Progenitor cell of endocrine pancreas (in vitro differentiated cells): Measurements from ENCODE around the gene FMN1. TPM values are rescaled to one million over a fixed set of nuclear protein-coding genes. Genes with fewer than 3 reads are reported as not detected.

Source experiments
- DNase-seq: peaks from one replicate; pipeline ENCODE4 v3.0.0; 2021; ENCODE audit warnings: low spot score; ENCODE audit not compliant: unreplicated experiment
- H3K27ac Mint-ChIP-seq: 2 replicates; pipeline ENCODE4 v1.8.0; 2021; ENCODE audit warnings: mild to moderate bottlenecking, moderate library complexity, mixed read lengths
- H3K27me3 Mint-ChIP-seq: 2 replicates; pipeline ENCODE4 v1.8.0; 2021; ENCODE audit warnings: mixed read lengths
- H3K36me3 Mint-ChIP-seq: 2 replicates; pipeline ENCODE4 v1.8.0; 2022; ENCODE audit warnings: mixed read lengths; ENCODE audit not compliant: insufficient read depth
- H3K4me1 Mint-ChIP-seq: 2 replicates; pipeline ENCODE4 v1.8.0; 2021; ENCODE audit warnings: low read depth, mixed read lengths
- H3K4me3 Mint-ChIP-seq: 2 replicates; pipeline ENCODE4 v1.8.0; 2021; ENCODE audit warnings: low read depth, mild to moderate bottlenecking, moderate library complexity, mixed read lengths
- H3K9me3 Mint-ChIP-seq: 2 replicates; pipeline ENCODE4 v1.8.0; 2021; ENCODE audit warnings: low read depth, mixed read lengths
- total RNA-seq: library from RNA; stranded (reverse); gene quantifications from 2 replicates; pipeline ENCODE4 v1.2.1, GENCODE V29; 2021
- TF ChIP-seq, protein P1 (sequence below): fragments of 200-600 bp; sonication (generic); IDR thresholded peaks from one replicate; pipeline ENCODE4 v1.5.0; 2021; ENCODE audit warnings: antibody characterized with exemption, mild to moderate bottlenecking; ENCODE audit not compliant: unreplicated experiment

Gene FMN1
- total RNA-seq, 1 donor from 2014 or later = 0.41 TPM

DNA sequence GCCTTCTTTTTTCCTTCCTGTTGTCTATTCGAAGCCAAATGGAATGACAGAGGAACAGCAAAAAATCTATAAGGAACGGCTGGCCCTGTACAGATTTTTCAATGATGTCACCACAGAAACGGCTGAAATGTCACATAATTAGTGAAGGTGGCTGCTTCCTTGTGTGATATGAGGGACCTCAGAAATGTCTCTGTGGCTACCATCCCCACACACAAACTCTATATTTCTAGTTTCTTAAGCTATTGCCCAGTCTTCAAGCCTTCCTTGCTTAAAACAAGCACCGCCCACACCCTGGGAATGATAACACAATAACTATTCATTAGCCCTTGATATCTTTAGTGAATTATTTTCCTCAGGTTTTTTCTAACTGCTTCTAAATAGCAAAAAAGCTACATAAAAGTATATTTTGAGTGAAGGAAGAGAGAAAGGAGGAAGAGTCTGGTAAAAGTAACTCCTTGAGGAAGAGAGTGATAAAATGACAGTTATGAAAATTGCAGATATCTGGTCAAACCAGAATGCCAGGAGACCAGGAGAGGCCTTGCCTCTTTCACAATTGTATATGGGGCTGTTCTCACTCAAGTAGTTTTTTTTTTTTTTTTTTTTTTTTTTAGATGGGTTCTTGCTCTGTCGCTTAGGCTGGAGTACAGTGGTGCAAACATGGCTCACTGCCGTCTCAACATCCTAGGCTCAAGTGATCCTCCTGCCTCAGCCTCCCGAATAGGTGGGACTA lies 38.7 kb downstream of the FMN1 start:
- H3K9me3 Mint-ChIP-seq = no peaks in the 10 kb centered on the region
- H3K4me3 Mint-ChIP-seq = no peak overlapping the region
- no peak for DNase-seq
- TF ChIP-seq, protein P1, sequence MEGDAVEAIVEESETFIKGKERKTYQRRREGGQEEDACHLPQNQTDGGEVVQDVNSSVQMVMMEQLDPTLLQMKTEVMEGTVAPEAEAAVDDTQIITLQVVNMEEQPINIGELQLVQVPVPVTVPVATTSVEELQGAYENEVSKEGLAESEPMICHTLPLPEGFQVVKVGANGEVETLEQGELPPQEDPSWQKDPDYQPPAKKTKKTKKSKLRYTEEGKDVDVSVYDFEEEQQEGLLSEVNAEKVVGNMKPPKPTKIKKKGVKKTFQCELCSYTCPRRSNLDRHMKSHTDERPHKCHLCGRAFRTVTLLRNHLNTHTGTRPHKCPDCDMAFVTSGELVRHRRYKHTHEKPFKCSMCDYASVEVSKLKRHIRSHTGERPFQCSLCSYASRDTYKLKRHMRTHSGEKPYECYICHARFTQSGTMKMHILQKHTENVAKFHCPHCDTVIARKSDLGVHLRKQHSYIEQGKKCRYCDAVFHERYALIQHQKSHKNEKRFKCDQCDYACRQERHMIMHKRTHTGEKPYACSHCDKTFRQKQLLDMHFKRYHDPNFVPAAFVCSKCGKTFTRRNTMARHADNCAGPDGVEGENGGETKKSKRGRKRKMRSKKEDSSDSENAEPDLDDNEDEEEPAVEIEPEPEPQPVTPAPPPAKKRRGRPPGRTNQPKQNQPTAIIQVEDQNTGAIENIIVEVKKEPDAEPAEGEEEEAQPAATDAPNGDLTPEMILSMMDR = no peak
- H3K4me1 Mint-ChIP-seq = peaks cover under 1% of the 10 kb centered on the region
- peaks cover 23% of the 10 kb centered on the region for H3K27me3 Mint-ChIP-seq
- no peak overlapping the region for H3K27ac Mint-ChIP-seq
- no peaks in the 10 kb centered on the region for H3K36me3 Mint-ChIP-seq

DNA sequence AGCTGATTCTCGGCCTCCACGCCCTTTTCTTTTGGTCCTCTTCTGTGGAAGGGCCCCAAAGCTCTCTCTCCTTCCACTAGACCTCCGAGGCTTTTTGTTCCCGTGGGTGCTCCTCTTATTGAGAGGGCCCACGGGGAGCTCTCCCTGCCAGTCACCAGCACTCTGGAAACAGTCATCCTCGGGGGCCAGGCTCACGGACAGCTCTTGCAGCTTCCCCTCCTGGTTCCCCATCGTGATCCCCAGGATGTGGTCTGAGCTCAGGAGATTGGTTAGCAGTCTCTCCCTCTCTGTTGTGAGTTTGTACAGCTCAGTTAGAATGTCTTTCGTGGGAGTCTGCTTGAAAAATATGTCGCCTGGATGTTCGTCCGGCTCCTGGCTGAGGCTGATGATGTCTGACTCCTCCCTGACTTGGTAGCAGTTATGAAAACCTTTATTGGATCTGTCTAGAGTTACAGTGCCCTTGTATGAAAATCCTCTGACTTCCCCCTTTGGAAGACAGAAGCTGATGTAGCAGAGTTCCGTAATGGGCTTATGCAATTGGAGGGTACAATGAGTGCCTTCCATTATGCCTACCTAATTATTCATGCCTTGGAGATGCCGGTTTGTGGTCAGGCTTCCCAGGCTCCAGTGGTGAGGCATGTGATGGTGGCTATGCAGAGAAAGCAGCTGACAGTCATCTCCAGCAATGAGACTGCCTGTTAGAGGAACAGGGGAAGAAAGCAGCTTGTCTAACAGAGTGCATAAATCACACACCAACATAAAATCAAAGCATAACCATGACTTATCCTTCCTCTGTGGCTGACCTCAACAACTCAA lies 40.0 kb downstream of the FMN1 start:
- Mint-ChIP-seq H3K27me3 (peaks cover 23% of the 10 kb centered on the region), H3K4me3 (no peak overlapping the region), H3K4me1 (peaks cover 7% of the 10 kb centered on the region), H3K27ac (no peak overlapping the region), H3K9me3 (no peaks in the 10 kb centered on the region), H3K36me3 (no peaks in the 10 kb centered on the region)
- no peak for DNase-seq
- TF ChIP-seq, protein P1 = no peak

DNA sequence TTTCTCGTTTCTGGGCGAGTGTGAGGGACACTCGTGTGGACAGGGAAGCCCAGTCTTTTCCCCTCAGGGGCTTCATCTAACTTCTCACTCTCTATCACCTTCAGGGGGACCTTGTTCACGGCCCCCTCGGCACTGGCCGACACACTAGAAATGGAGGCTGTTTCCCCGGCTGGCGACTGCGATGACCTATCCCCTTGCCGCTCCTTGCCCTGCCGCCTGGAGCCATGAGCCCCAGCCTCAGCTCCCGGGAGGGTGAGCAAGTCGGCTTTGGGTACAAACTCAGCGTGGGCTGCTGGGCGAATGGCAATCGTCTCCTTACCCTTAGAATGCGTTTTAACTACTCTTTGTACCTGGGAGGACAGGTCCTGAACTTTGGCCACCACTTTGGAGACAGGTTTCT lies 41.0 kb downstream of the FMN1 start:
- peaks cover 23% of the 10 kb centered on the region for H3K27me3 Mint-ChIP-seq

DNA sequence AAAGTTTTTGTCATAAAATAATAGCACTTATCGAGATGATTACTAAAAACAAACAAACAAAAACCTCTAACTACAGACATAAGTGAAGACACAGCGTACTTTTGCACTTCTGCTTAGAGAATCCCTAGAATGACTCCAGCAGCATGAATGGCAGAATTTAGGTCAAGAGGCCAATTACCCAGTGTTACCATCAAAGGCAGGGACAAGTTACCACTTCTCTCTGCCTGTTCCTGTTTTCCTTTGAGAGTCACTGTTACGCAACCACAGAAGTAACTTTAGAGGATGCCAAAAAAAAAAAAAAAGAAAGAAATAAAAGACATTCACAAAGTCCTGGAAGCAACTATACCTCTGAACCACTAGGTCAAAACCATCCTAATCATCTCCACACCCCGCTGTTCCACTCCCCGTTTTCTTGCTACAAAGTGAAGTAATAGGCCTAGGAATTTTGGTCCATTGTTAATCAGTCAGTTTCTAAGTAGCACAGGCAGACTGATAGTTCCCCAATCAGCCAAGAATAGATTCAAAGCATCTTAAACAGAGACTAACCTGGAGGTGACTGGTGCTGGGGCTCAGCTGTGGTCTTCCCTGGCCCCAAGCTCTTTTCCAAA lies 41.9 kb downstream of the FMN1 start:
- no peaks in the 10 kb centered on the region for H3K36me3 Mint-ChIP-seq
- H3K4me1 Mint-ChIP-seq = peaks cover 7% of the 10 kb centered on the region
- TF ChIP-seq, protein P1 = no peak
- H3K27ac Mint-ChIP-seq = no peak overlapping the region
- peaks cover 23% of the 10 kb centered on the region for H3K27me3 Mint-ChIP-seq
- no peak for DNase-seq
- H3K9me3 Mint-ChIP-seq = no peaks in the 10 kb centered on the region
- no peak overlapping the region for H3K4me3 Mint-ChIP-seq

More for the DNA sequence above, 41.0 kb downstream of the FMN1 start:
- H3K4me3 Mint-ChIP-seq = no peak overlapping the region
- H3K4me1 Mint-ChIP-seq = peaks cover 7% of the 10 kb centered on the region
- H3K9me3 Mint-ChIP-seq = no peaks in the 10 kb centered on the region
- H3K36me3 Mint-ChIP-seq = no peaks in the 10 kb centered on the region
- TF ChIP-seq, protein P1 = no peak
- no peak overlapping the region for H3K27ac Mint-ChIP-seq
- DNase-seq = no peak

DNA sequence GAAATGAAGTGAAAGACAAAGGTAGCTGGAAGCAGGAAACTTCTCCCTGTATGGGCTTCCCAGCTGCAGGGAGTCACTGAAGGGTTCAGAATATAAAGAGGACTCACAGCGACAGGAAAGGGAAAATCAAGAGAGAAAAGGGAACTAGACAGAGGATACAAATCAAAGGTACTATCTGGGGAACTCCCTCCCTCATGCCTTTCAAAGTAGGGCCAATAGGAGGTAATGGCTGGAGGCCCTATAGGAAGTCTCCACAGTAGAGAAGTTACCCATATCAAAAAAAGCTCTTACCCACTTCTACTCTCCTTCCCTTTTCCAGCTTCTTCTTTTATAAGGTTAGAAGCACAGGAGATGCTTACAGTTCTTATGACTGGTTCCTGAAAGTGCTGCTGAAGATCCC lies 43.5 kb downstream of the FMN1 start:
- H3K4me3 Mint-ChIP-seq = no peak overlapping the region
- DNase-seq = no peak
- H3K4me1 Mint-ChIP-seq = peaks cover 7% of the 10 kb centered on the region
- peaks cover 26% of the 10 kb centered on the region for H3K27me3 Mint-ChIP-seq
- peaks cover 6% of the 10 kb centered on the region for H3K9me3 Mint-ChIP-seq
- no peaks in the 10 kb centered on the region for H3K36me3 Mint-ChIP-seq
- TF ChIP-seq, protein P1 = no peak
- no peak overlapping the region for H3K27ac Mint-ChIP-seq
